ENCODE measurements around the gene LBX2. TPM values are rescaled to one million over a fixed set of nuclear protein-coding genes. Genes with fewer than 3 reads are reported as not detected.

Gene LBX2
- total and polyA plus RNA-seq, 9 of the 15 experiments (the other 6 are each of a cell fraction or from before 2014, with no cell fraction given) = 0.39 to 6.2 (median 1.8) TPM; not detected in 1

- TF ChIP-seq ZNF407 (IDR thresholded peaks at IDR 0.05; ENCODE audit: low read depth) (peak; percentile 70; the same call in 1 of the 2 replicates), UBTF (IDR thresholded peaks at IDR 0.05; ENCODE audit: borderline replicate concordance in 1 of 2, low read depth in 2 of 2, low read length in 2 of 2) (peak; percentile 25 to 80; a peak in 2 of 4 replicates), ZNF445 (CRISPR knock-in tag; IDR thresholded peaks at IDR 0.05; ENCODE audit: low read depth) (no peak), ZNF518B (CRISPR knock-in tag; IDR thresholded peaks at IDR 0.05) (no peak), BDP1 (IDR thresholded peaks at IDR 0.05; ENCODE audit: insufficient read depth, insufficient read length) (no peak), RFX1 (IDR thresholded peaks at IDR 0.05) (peak; percentile 97), JUN (IDR thresholded peaks at IDR 0.05; ENCODE audit: borderline replicate concordance, low read depth, low read length) (peak; percentile 74; the same call in 1 of the 2 replicates), JUN (CRISPR knock-in tag; IDR thresholded peaks at IDR 0.05; ENCODE audit: borderline replicate concordance) (no peak), MXD1 (CRISPR knock-in tag; IDR thresholded peaks at IDR 0.05; ENCODE audit: borderline replicate concordance, poor library complexity, severe bottlenecking) (peak; percentile 76), FOSL1 (tag; conservative IDR thresholded peaks at IDR 0.05) (peak; percentile 82)
Measured at GRCh38 chr2:74454654-74455511, 44.5 kb downstream of the LBX2 start, which contains the start of gene INO80B (continued).

All from K562 (cell line).